ENCODE measurements around the gene SNX6. TPM values are rescaled to one million over a fixed set of nuclear protein-coding genes. Genes with fewer than 3 reads are reported as not detected.

Gene SNX6
- total and polyA plus RNA-seq, 4 donors: 14.7 to 79.4 (median 52.0) TPM

DNA sequence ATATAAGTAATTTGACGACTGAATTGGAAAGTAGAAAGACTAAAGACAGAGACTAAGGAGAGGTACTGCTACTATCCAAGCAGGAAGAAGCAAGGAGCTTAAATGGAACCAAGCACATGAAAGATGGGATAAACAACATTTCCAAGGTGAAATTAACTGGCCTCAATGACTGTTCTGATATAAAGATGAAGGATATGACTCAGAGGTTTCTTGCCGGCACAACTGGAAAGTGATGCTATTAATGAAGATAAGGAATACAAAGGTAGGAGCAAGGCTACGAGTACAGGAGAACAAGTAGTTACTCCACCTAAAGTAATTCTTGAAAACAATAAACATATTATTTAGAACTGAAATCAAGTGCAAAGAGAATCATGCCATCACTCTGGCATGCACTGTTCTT is 6.4 kb downstream of the SNX6 start:
- ATAC-seq (ENCODE audit: insufficient read depth, low FRiP score): no peak
- Histone ChIP-seq H3K4me3 (no peak overlapping the region), H3K9ac (ENCODE audit: insufficient read depth in 1 of 2, low read length in 2 of 2) (no peak overlapping the region)

DNA sequence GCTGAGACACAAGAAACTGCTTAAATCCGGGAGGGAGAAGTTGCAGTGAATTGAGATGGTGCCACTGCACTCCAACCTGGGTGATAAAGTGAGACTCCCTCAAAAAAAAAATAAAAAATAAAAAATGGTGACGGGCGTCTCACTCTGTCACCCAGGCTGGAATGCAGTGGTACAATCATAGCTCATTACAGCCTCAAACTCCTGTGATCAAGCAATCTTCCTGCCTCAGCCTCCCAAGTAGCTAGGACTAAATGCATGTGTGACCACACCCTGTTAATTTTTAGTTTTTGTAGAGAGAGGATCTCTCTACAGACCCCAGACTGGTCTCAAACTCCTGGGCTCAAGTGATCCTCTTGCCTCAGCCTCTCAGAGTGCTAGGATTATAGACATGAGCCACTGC is 9.1 kb downstream of the SNX6 start:
- Histone ChIP-seq H3K27me3 (ENCODE audit: control insufficient read depth in 3 of 3, insufficient read depth in 3 of 3, low read length in 2 of 3) (no peaks in the 10 kb centered on the region), H3K36me3 (ENCODE audit: control insufficient read depth in 4 of 4, insufficient read depth in 4 of 4, low read length in 4 of 4) (peaks cover 9 to 20% (median 13%) of the 10 kb centered on the region in 4 donors), H3K4me1 (ENCODE audit: control insufficient read depth in 5 of 5, insufficient read depth in 5 of 5, low read length in 5 of 5) (peaks cover 0 to 6% (median 0%) of the 10 kb centered on the region in 5 donors), H3K4me3 (no peak overlapping the region), H3K27ac (ENCODE audit: low read depth in 1 of 2, low read length in 1 of 2) (no peak overlapping the region), H3K9me3 (ENCODE audit: control insufficient read depth in 4 of 4, insufficient read depth in 3 of 4, low read length in 3 of 4) (no peaks in the 10 kb centered on the region), H3K9ac (ENCODE audit: insufficient read depth in 1 of 2, low read length in 2 of 2) (no peak overlapping the region)
- 55 to 89% methylated on average over 3 of the region's 3 CpGs for WGBS, 2 donors
- TF ChIP-seq, protein P1, sequence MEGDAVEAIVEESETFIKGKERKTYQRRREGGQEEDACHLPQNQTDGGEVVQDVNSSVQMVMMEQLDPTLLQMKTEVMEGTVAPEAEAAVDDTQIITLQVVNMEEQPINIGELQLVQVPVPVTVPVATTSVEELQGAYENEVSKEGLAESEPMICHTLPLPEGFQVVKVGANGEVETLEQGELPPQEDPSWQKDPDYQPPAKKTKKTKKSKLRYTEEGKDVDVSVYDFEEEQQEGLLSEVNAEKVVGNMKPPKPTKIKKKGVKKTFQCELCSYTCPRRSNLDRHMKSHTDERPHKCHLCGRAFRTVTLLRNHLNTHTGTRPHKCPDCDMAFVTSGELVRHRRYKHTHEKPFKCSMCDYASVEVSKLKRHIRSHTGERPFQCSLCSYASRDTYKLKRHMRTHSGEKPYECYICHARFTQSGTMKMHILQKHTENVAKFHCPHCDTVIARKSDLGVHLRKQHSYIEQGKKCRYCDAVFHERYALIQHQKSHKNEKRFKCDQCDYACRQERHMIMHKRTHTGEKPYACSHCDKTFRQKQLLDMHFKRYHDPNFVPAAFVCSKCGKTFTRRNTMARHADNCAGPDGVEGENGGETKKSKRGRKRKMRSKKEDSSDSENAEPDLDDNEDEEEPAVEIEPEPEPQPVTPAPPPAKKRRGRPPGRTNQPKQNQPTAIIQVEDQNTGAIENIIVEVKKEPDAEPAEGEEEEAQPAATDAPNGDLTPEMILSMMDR (IDR thresholded peaks at IDR 0.05; ENCODE audit: control extremely low read depth, extremely low read depth): no peak
- ATAC-seq (ENCODE audit: insufficient read depth, low FRiP score) (no peak), DNase-seq (no peak)

More for the DNA sequence above, 6.4 kb downstream of the SNX6 start:
- 71 to 79% methylated on average over 3 of the region's 3 CpGs for WGBS, 2 donors
- H3K4me1 ChIP-seq (ENCODE audit: control insufficient read depth in 5 of 5, insufficient read depth in 5 of 5, low read length in 5 of 5): peaks cover 0 to 6% (median 0%) of the 10 kb centered on the region in 5 donors
- no peaks in the 10 kb centered on the region for H3K9me3 ChIP-seq (ENCODE audit: control insufficient read depth in 4 of 4, insufficient read depth in 3 of 4, low read length in 3 of 4)
- no peaks in the 10 kb centered on the region for H3K27me3 ChIP-seq (ENCODE audit: control insufficient read depth in 3 of 3, insufficient read depth in 3 of 3, low read length in 2 of 3)
- TF ChIP-seq, protein P1 (IDR thresholded peaks at IDR 0.05; ENCODE audit: control extremely low read depth, extremely low read depth): no peak
- DNase-seq: no peak
- no peak overlapping the region for H3K27ac ChIP-seq (ENCODE audit: low read depth in 1 of 2, low read length in 1 of 2)
- peaks cover 5 to 20% (median 13%) of the 10 kb centered on the region in 4 donors for H3K36me3 ChIP-seq (ENCODE audit: control insufficient read depth in 4 of 4, insufficient read depth in 4 of 4, low read length in 4 of 4)

DNA sequence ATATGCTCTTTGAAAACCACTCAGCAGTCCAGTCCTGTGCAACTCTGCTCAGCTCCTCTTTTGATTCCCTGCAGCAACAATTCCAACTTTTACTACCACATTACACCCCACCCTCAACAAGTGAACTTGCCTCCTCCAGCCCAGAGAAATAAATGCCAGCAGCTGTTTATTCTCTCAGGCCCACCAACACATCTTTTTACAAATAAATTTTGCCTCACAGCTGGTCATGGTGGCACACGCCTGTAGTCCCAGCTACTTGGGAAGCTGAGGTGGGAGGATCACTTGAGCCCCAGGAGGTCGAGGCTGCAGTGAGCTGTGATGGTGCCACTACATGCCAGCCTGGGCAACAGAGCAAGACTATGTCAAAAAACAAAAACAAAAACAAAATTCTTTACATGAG is 9.8 kb downstream of the SNX6 start:
- TF ChIP-seq, protein P1 (IDR thresholded peaks at IDR 0.05; ENCODE audit: control extremely low read depth, extremely low read depth): no peak
- Histone ChIP-seq H3K4me3 (no peak overlapping the region), H3K9me3 (ENCODE audit: control insufficient read depth in 4 of 4, insufficient read depth in 3 of 4, low read length in 3 of 4) (no peaks in the 10 kb centered on the region), H3K9ac (ENCODE audit: insufficient read depth in 1 of 2, low read length in 2 of 2) (no peak overlapping the region), H3K4me1 (ENCODE audit: control insufficient read depth in 5 of 5, insufficient read depth in 5 of 5, low read length in 5 of 5) (peaks cover 0 to 6% (median 0%) of the 10 kb centered on the region in 5 donors), H3K36me3 (ENCODE audit: control insufficient read depth in 4 of 4, insufficient read depth in 4 of 4, low read length in 4 of 4) (peaks cover 9 to 20% (median 13%) of the 10 kb centered on the region in 4 donors), H3K27ac (ENCODE audit: low read depth in 1 of 2, low read length in 1 of 2) (no peak overlapping the region), H3K27me3 (ENCODE audit: control insufficient read depth in 3 of 3, insufficient read depth in 3 of 3, low read length in 2 of 3) (no peaks in the 10 kb centered on the region)
- WGBS, 2 donors: 95 to 100% methylated on average over 2 of the region's 2 CpGs
- ATAC-seq (ENCODE audit: insufficient read depth, low FRiP score) (no peak), DNase-seq (no peak)

DNA sequence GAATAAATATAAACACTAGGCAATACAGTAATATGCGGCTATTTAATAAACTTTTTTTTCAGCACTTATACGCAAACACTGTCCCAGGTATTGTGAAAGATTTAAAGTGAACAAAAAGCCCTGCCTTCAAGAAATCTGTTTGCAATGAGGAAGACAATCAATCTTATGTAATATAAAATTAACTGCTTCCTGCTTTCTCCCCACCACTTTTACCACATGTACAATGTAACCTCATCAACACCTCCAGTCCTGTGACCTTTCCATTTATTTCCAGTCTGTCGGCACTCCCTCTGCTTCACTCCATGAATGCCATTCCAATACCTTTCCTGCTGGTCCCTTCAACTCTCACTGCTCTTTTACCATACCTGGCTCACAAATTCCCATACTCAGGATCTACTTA is 10.5 kb downstream of the SNX6 start:
- Histone ChIP-seq H3K9me3 (ENCODE audit: control insufficient read depth in 4 of 4, insufficient read depth in 3 of 4, low read length in 3 of 4) (no peaks in the 10 kb centered on the region), H3K36me3 (ENCODE audit: control insufficient read depth in 4 of 4, insufficient read depth in 4 of 4, low read length in 4 of 4) (peaks cover 9 to 20% (median 13%) of the 10 kb centered on the region in 4 donors), H3K4me3 (no peak overlapping the region), H3K9ac (ENCODE audit: insufficient read depth in 1 of 2, low read length in 2 of 2) (no peak overlapping the region), H3K27ac (ENCODE audit: low read depth in 1 of 2, low read length in 1 of 2) (no peak overlapping the region), H3K4me1 (ENCODE audit: control insufficient read depth in 5 of 5, insufficient read depth in 5 of 5, low read length in 5 of 5) (peaks cover 0 to 6% (median 0%) of the 10 kb centered on the region in 5 donors), H3K27me3 (ENCODE audit: control insufficient read depth in 3 of 3, insufficient read depth in 3 of 3, low read length in 2 of 3) (no peaks in the 10 kb centered on the region)
- WGBS, 2 donors: 41 to 52% methylated on average over 3 of the region's 3 CpGs
- TF ChIP-seq, protein P1 (IDR thresholded peaks at IDR 0.05; ENCODE audit: control extremely low read depth, extremely low read depth): no peak
- ATAC-seq (ENCODE audit: insufficient read depth, low FRiP score) (no peak), DNase-seq (no peak)
